Activated gamma-delta T cell treated with Interleukin-2 at 50 U/mL for 16 hours (primary cell): ENCODE measurements around the gene OR2Y1.
"Not testable (repeated sequence)": the region's sequence is repeated elsewhere in the genome, so short reads cannot be mapped to it uniquely, and the experiment has no call there.

ENCODE experiments used
- DNase-seq: peaks from one replicate; pipeline ENCODE4 v3.0.0-alpha.2; 2020

OR2Y1 gene

GRCh38 chr5:180736536-180736935 lies 3.3 kb downstream of the OR2Y1 start:
- no peak for DNase-seq

- DNase-seq: no peak
These were observed 14.9 kb downstream of the OR2Y1 start for GRCh38 chr5:180724944-180725343.

- no peak for DNase-seq
These were observed 15.9 kb downstream of the OR2Y1 start for GRCh38 chr5:180723936-180724335.

- peak; percentile 20 for DNase-seq
These were observed 19.4 kb downstream of the OR2Y1 start for GRCh38 chr5:180720486-180720885.

GRCh38 chr5:180719781-180720180 lies 20.1 kb downstream of the OR2Y1 start:
- DNase-seq: no peak

- peak; percentile 59 for DNase-seq
These were observed 20.9 kb downstream of the OR2Y1 start for GRCh38 chr5:180718810-180719453.

GRCh38 chr5:180717989-180718388 lies 21.9 kb downstream of the OR2Y1 start:
- DNase-seq: no peak

GRCh38 chr5:180704362-180704761 lies 35.5 kb downstream of the OR2Y1 start:
- DNase-seq: no peak

GRCh38 chr5:180703912-180704311 lies 35.9 kb downstream of the OR2Y1 start:
- no peak for DNase-seq

- DNase-seq: not testable (repeated sequence)
These were observed 36.5 kb downstream of the OR2Y1 start for GRCh38 chr5:180703371-180703770.

- not testable (repeated sequence) for DNase-seq
These were observed 39.4 kb downstream of the OR2Y1 start for GRCh38 chr5:180700440-180700839.

GRCh38 chr5:180699042-180699441 lies 40.8 kb downstream of the OR2Y1 start:
- no peak for DNase-seq

- no peak for DNase-seq
These were observed 43.7 kb downstream of the OR2Y1 start for GRCh38 chr5:180696116-180696515.

GRCh38 chr5:180692429-180692828 lies 47.4 kb downstream of the OR2Y1 start:
- DNase-seq: no peak

- DNase-seq: no peak
These were observed 48.8 kb downstream of the OR2Y1 start for GRCh38 chr5:180691046-180691445.

GRCh38 chr5:180690562-180690961 lies 49.3 kb downstream of the OR2Y1 start:
- no peak for DNase-seq

GRCh38 chr5:180689775-180690174 lies 50.1 kb downstream of the OR2Y1 start:
- no peak for DNase-seq
